Chondrocyte (in vitro differentiated cells): ENCODE results near the gene CXorf65. TPM values are rescaled to one million over a fixed set of nuclear protein-coding genes. Genes with fewer than 3 reads are reported as not detected.

Experiments
- DNase-seq: peaks from one replicate; pipeline ENCODE4 v3.0.0; 2021; ENCODE audit warnings: mixed read lengths, low spot score
- H3K27ac Mint-ChIP-seq: one replicate; pipeline ENCODE4 v1.8.0; 2021; ENCODE audit warnings: mild to moderate bottlenecking, moderate library complexity, mixed read lengths; ENCODE audit not compliant: unreplicated experiment
- H3K27me3 Mint-ChIP-seq: 2 replicates; pipeline ENCODE4 v1.8.0; 2021; ENCODE audit warnings: low read depth, mixed read lengths
- H3K36me3 Mint-ChIP-seq: 2 replicates; pipeline ENCODE4 v1.8.0; 2021; ENCODE audit warnings: low read depth, mixed read lengths
- H3K4me1 Mint-ChIP-seq: 2 replicates; pipeline ENCODE4 v1.8.0; 2021; ENCODE audit warnings: low read depth, mild to moderate bottlenecking, mixed read lengths
- H3K4me3 Mint-ChIP-seq: one replicate; pipeline ENCODE4 v1.8.0; 2021; ENCODE audit warnings: mild to moderate bottlenecking, moderate library complexity, mixed read lengths; ENCODE audit not compliant: unreplicated experiment
- H3K9me3 Mint-ChIP-seq: 2 replicates; pipeline ENCODE4 v1.8.0; 2021; ENCODE audit warnings: low read depth, mixed read lengths
- CTCF ChIP-seq: fragments of 200-600 bp; sonication (generic); IDR thresholded peaks from 2 replicates; pipeline ENCODE4 v1.5.0; 2021; ENCODE audit warnings: antibody characterized with exemption, mild to moderate bottlenecking, moderate library complexity
- total RNA-seq: library from RNA; stranded (reverse); gene quantifications from 3 replicates; pipeline ENCODE4 v1.2.1, GENCODE V29; 2021

Gene CXorf65
- total RNA-seq, 1 donor from 2014 or later: not detected

GRCh38 chrX:71117358-71117757, 10.8 kb upstream of the CXorf65 start:
- H3K27ac Mint-ChIP-seq: no peak overlapping the region
- H3K4me3 Mint-ChIP-seq: no peak overlapping the region
- peaks cover 8% of the 10 kb centered on the region for H3K4me1 Mint-ChIP-seq

GRCh38 chrX:71111921-71112431, 5.4 kb upstream of the CXorf65 start:
- no peak for DNase-seq
- Mint-ChIP-seq H3K4me1 (no peaks in the 10 kb centered on the region), H3K9me3 (no peaks in the 10 kb centered on the region), H3K4me3 (no peak overlapping the region), H3K27me3 (no peaks in the 10 kb centered on the region), H3K36me3 (no peaks in the 10 kb centered on the region), H3K27ac (no peak overlapping the region)
- no peak for TF ChIP-seq CTCF

More at GRCh38 chrX:71117358-71117757, 10.8 kb upstream of the CXorf65 start:
- DNase-seq: no peak
- H3K9me3 Mint-ChIP-seq: peaks cover 5% of the 10 kb centered on the region
- no peaks in the 10 kb centered on the region for H3K27me3 Mint-ChIP-seq
- TF ChIP-seq CTCF: no peak
- peaks cover 2% of the 10 kb centered on the region for H3K36me3 Mint-ChIP-seq

- Mint-ChIP-seq H3K4me1 (no peaks in the 10 kb centered on the region), H3K27me3 (no peaks in the 10 kb centered on the region), H3K4me3 (no peak within 1 kb of the TSS), H3K27ac (no peak within 1 kb of the TSS), H3K9me3 (no peaks in the 10 kb centered on the region), H3K36me3 (no peaks in the 10 kb centered on the region)
- DNase-seq: no peak
- TF ChIP-seq CTCF: no peak
Observed at GRCh38 chrX:71111141-71111843, 4.8 kb upstream of the CXorf65 start, which contains the start of gene IL2RG. IL2RG (minus strand) TSS chrX:71111577; CDS start chrX:71111539, 38 bp downstream.

- Mint-ChIP-seq H3K36me3 (no peaks in the 10 kb centered on the region), H3K27me3 (no peaks in the 10 kb centered on the region), H3K9me3 (no peaks in the 10 kb centered on the region), H3K27ac (no peak overlapping the region), H3K4me3 (no peak overlapping the region), H3K4me1 (peaks cover 2% of the 10 kb centered on the region)
- TF ChIP-seq CTCF: no peak
- DNase-seq: no peak
Observed at GRCh38 chrX:71109051-71109450, 2.5 kb upstream of the CXorf65 start.

- H3K4me3 Mint-ChIP-seq: no peak overlapping the region
- no peaks in the 10 kb centered on the region for H3K27me3 Mint-ChIP-seq
- no peak for TF ChIP-seq CTCF
- no peaks in the 10 kb centered on the region for H3K9me3 Mint-ChIP-seq
- peaks cover 6% of the 10 kb centered on the region for H3K4me1 Mint-ChIP-seq
- no peaks in the 10 kb centered on the region for H3K36me3 Mint-ChIP-seq
- peak overlapping the region; percentile 22 for H3K27ac Mint-ChIP-seq
- no peak for DNase-seq
Observed at GRCh38 chrX:71107762-71108360, 1.3 kb upstream of the CXorf65 start.
